ENCODE results near the gene MMUT. TPM values are rescaled to one million over a fixed set of nuclear protein-coding genes. Genes with fewer than 3 reads are reported as not detected.

The MMUT gene
- 10 to 100 TPM; 15.1 to 23.2 (median 17.0) TPM for total RNA-seq

DNA sequence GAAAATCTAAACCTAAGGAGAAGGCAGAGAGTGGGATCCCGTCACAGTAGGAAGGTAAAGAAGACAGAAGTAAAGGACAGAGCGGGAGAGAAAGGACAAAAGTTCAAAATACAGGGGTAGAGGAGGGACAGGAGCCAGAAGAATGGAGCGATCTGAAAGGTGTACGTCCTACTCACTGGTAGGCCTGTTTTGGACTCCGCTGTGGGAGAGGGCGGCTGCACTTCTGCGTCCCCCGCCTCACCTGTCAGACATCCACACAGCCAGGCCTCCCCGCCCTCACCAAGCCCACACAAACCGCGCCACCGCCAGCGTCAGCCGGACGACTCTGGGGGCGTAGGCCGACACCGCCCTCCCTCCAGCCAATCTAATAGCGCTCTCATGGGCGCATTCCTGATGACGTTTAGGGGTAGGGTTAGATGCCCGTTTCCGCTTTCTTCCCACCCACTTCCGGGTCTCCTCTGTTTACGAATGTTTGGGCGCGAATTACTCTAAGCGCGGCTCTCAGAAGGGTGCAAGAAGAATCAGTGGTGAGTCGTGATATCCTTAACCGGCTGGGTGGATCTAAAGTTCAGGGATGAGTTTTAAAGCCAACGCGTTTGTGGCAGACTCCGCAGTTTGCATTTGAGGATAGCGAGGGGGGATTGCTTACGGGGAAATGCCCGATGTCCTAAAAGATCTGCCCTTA lies at the start of gene MMUT, which contains the start of gene CENPQ:
MMUT (minus strand) TSS at position 327 of the 685 bp plus-strand sequence. CDS start 3,787 bp downstream, outside the sequence.
CENPQ (plus strand) TSS at position 444 of the 685 bp plus-strand sequence. CDS start 6,807 bp downstream, outside the sequence.
- Histone ChIP-seq H3K36me3 (no peaks in the 10 kb centered on the region), H3K4me1 (peaks cover 0 to 13% of the 10 kb centered on the region in 2 donors), H3K27ac (peak within 1 kb of the TSS; percentile 95 to 96), H3K9me3 (no peaks in the 10 kb centered on the region), H3K27me3 (no peaks in the 10 kb centered on the region), H3K4me3 (peak within 1 kb of the TSS; percentile 75 to 89 (median 86))
- TF ChIP-seq POLR2AphosphoS5 (IDR thresholded peaks at IDR 0.05), result peak; percentile 85 to 96 (median 91)
- TF ChIP-seq POLR2A (IDR thresholded peaks at IDR 0.05), result peak; percentile 44
- TF ChIP-seq, protein P1, sequence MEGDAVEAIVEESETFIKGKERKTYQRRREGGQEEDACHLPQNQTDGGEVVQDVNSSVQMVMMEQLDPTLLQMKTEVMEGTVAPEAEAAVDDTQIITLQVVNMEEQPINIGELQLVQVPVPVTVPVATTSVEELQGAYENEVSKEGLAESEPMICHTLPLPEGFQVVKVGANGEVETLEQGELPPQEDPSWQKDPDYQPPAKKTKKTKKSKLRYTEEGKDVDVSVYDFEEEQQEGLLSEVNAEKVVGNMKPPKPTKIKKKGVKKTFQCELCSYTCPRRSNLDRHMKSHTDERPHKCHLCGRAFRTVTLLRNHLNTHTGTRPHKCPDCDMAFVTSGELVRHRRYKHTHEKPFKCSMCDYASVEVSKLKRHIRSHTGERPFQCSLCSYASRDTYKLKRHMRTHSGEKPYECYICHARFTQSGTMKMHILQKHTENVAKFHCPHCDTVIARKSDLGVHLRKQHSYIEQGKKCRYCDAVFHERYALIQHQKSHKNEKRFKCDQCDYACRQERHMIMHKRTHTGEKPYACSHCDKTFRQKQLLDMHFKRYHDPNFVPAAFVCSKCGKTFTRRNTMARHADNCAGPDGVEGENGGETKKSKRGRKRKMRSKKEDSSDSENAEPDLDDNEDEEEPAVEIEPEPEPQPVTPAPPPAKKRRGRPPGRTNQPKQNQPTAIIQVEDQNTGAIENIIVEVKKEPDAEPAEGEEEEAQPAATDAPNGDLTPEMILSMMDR (IDR thresholded peaks at IDR 0.05), result no peak
- intact Hi-C loops (cut with DNase I; ENCODE audit: low total_unique reads), result no loop called here
- peak; percentile 86 to 96 for DNase-seq (ENCODE audit: low spot score in 2 of 2)

GRCh38 chr6:49509342-49509741 lies 46.3 kb upstream of the MMUT start:
- Histone ChIP-seq H3K27me3 (no peaks in the 10 kb centered on the region), H3K9me3 (no peaks in the 10 kb centered on the region), H3K4me1 (no peaks in the 10 kb centered on the region), H3K4me3 (no peak overlapping the region), H3K27ac (no peak overlapping the region), H3K36me3 (no peaks in the 10 kb centered on the region)
- TF ChIP-seq, protein P1 (IDR thresholded peaks at IDR 0.05), result no peak
- TF ChIP-seq POLR2AphosphoS5 (IDR thresholded peaks at IDR 0.05) (no peak), POLR2A (IDR thresholded peaks at IDR 0.05) (no peak)
- no peak for DNase-seq (ENCODE audit: low spot score in 2 of 2)
- intact Hi-C loops (cut with DNase I; ENCODE audit: low total_unique reads), result no loop called here

GRCh38 chr6:49506569-49507111 lies 43.6 kb upstream of the MMUT start:
- H3K4me1 ChIP-seq, result no peaks in the 10 kb centered on the region
- no peak overlapping the region for H3K4me3 ChIP-seq
- no peak overlapping the region for H3K27ac ChIP-seq
- no peaks in the 10 kb centered on the region for H3K36me3 ChIP-seq
- TF ChIP-seq POLR2AphosphoS5 (IDR thresholded peaks at IDR 0.05), result no peak
- TF ChIP-seq POLR2A (IDR thresholded peaks at IDR 0.05), result no peak
- TF ChIP-seq, protein P1 (IDR thresholded peaks at IDR 0.05), result no peak
- H3K9me3 ChIP-seq, result no peaks in the 10 kb centered on the region
- no peaks in the 10 kb centered on the region for H3K27me3 ChIP-seq
- no peak for DNase-seq (ENCODE audit: low spot score in 2 of 2)
- intact Hi-C loops (cut with DNase I; ENCODE audit: low total_unique reads), result no loop called here

DNA sequence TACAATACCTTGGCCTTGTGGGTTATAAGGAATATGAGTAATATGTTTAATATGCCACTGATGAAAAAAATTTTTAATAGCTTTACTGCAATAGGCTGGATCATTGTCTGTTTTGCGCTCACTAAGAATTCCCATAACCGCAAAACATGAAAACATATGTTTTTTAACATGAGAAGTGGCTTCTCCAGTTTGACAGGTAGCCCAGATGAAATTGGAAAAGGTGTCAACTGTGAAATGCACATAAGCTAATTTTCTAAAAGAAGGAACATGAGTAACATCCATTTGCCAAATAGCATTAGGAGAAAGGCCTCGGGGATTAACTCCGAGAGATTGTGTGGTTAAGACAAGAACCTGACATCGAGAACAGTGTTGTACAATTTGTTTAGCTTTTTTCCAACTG lies 41.6 kb upstream of the MMUT start:
- no peak for DNase-seq (ENCODE audit: low spot score in 2 of 2)
- no peak for TF ChIP-seq POLR2A (IDR thresholded peaks at IDR 0.05)
- H3K9me3 ChIP-seq, result no peaks in the 10 kb centered on the region
- intact Hi-C loops (cut with DNase I; ENCODE audit: low total_unique reads), result no loop called here
- no peaks in the 10 kb centered on the region for H3K27me3 ChIP-seq
- no peaks in the 10 kb centered on the region for H3K36me3 ChIP-seq
- H3K4me3 ChIP-seq, result no peak overlapping the region
- H3K27ac ChIP-seq, result no peak overlapping the region
- H3K4me1 ChIP-seq, result no peaks in the 10 kb centered on the region

DNA sequence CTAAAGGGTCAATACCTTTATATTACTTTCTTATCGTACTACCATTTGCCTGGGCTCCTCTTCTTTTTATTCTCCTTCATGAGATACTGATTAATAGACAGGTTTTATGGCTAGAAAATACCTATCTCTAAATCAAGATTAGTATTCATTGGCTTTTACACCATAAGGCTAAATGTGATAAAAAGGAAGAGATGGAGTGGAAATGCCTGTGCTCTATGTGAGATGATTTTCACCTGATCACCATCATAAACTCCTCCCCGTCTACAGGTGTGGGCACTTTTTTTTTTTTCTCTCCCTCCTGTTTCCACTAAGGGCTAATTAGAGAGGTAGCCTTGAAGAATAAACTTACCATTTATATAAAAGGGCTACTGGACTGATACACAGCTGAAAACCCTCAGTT lies 36.6 kb upstream of the MMUT start, which contains the start of gene GLYATL3:
GLYATL3 (plus strand) TSS at position 301 of the 400 bp plus-strand sequence. CDS start 12,068 bp downstream, outside the sequence.
- no peaks in the 10 kb centered on the region for H3K27me3 ChIP-seq
- no peak within 1 kb of the TSS for H3K4me3 ChIP-seq
- intact Hi-C loops (cut with DNase I; ENCODE audit: low total_unique reads), result no loop called here
- no peaks in the 10 kb centered on the region for H3K36me3 ChIP-seq
- H3K4me1 ChIP-seq, result no peaks in the 10 kb centered on the region
- no peak for DNase-seq (ENCODE audit: low spot score in 2 of 2)
- no peak within 1 kb of the TSS for H3K27ac ChIP-seq
- no peaks in the 10 kb centered on the region for H3K9me3 ChIP-seq
- TF ChIP-seq, protein P1 (IDR thresholded peaks at IDR 0.05), result no peak
- TF ChIP-seq POLR2AphosphoS5 (IDR thresholded peaks at IDR 0.05) (no peak), POLR2A (IDR thresholded peaks at IDR 0.05) (no peak)
